Measurements from ENCODE around the gene TKTL2. TPM values are rescaled to one million over a fixed set of nuclear protein-coding genes. Genes with fewer than 3 reads are reported as not detected.

The TKTL2 gene
- total RNA-seq, result not detected in 2 replicates
- long read RNA-seq, result 0 reads

GRCh38 chr4:163473576-163473975 lies at the start of gene TKTL2:
Gene TKTL2, minus strand, starts transcription at chr4:163473754. Its CDS starts 20 bp downstream, at chr4:163473734.
- no peak for TF ChIP-seq CTCF (IDR thresholded peaks at IDR 0.05; ENCODE audit: unreplicated experiment)
- no peak for DNase-seq (ENCODE audit: low spot score, unreplicated experiment)
- Mint-ChIP-seq H3K27me3 (no peaks in the 10 kb centered on the region), H3K4me3 (ENCODE audit: low read depth) (no peak within 1 kb of the TSS), H3K27ac (no peak within 1 kb of the TSS), H3K36me3 (ENCODE audit: insufficient read depth) (no peaks in the 10 kb centered on the region), H3K4me1 (ENCODE audit: low read depth) (no peaks in the 10 kb centered on the region), H3K9me3 (ENCODE audit: low read depth) (no peaks in the 10 kb centered on the region)

- Mint-ChIP-seq H3K27ac (no peak overlapping the region), H3K4me1 (ENCODE audit: low read depth) (peaks cover 20% of the 10 kb centered on the region), H3K9me3 (ENCODE audit: low read depth) (no peaks in the 10 kb centered on the region), H3K36me3 (ENCODE audit: insufficient read depth) (peaks cover 28% of the 10 kb centered on the region), H3K27me3 (no peaks in the 10 kb centered on the region), H3K4me3 (ENCODE audit: low read depth) (no peak overlapping the region)
- no peak for DNase-seq (ENCODE audit: low spot score, unreplicated experiment)
- no peak for TF ChIP-seq CTCF (IDR thresholded peaks at IDR 0.05; ENCODE audit: unreplicated experiment)
These were observed 41.6 kb upstream of the TKTL2 start for GRCh38 chr4:163515198-163515597.

- no peak overlapping the region for H3K4me3 Mint-ChIP-seq (ENCODE audit: low read depth)
- H3K9me3 Mint-ChIP-seq (ENCODE audit: low read depth), result no peaks in the 10 kb centered on the region
- no peak overlapping the region for H3K27ac Mint-ChIP-seq
- TF ChIP-seq CTCF (IDR thresholded peaks at IDR 0.05; ENCODE audit: unreplicated experiment), result no peak
- peaks cover 3% of the 10 kb centered on the region for H3K4me1 Mint-ChIP-seq (ENCODE audit: low read depth)
- no peak for DNase-seq (ENCODE audit: low spot score, unreplicated experiment)
- H3K27me3 Mint-ChIP-seq, result no peaks in the 10 kb centered on the region
- H3K36me3 Mint-ChIP-seq (ENCODE audit: insufficient read depth), result peaks cover 7% of the 10 kb centered on the region
These were observed 31.8 kb upstream of the TKTL2 start for GRCh38 chr4:163505374-163505773.

GRCh38 chr4:163500586-163500985 lies 27.0 kb upstream of the TKTL2 start:
- Mint-ChIP-seq H3K4me1 (ENCODE audit: low read depth) (peaks cover 16% of the 10 kb centered on the region), H3K4me3 (ENCODE audit: low read depth) (no peak overlapping the region), H3K36me3 (ENCODE audit: insufficient read depth) (peaks cover 4% of the 10 kb centered on the region), H3K27me3 (no peaks in the 10 kb centered on the region), H3K9me3 (ENCODE audit: low read depth) (no peaks in the 10 kb centered on the region), H3K27ac (peak overlapping the region; percentile 6)
- no peak for DNase-seq (ENCODE audit: low spot score, unreplicated experiment)
- no peak for TF ChIP-seq CTCF (IDR thresholded peaks at IDR 0.05; ENCODE audit: unreplicated experiment)

GRCh38 chr4:163495900-163496299 lies 22.3 kb upstream of the TKTL2 start:
- Mint-ChIP-seq H3K36me3 (ENCODE audit: insufficient read depth) (peaks cover 2% of the 10 kb centered on the region), H3K27me3 (no peaks in the 10 kb centered on the region), H3K27ac (peak overlapping the region; percentile 73), H3K4me3 (ENCODE audit: low read depth) (peak overlapping the region; percentile 67), H3K4me1 (ENCODE audit: low read depth) (peaks cover 16% of the 10 kb centered on the region), H3K9me3 (ENCODE audit: low read depth) (no peaks in the 10 kb centered on the region)
- TF ChIP-seq CTCF (IDR thresholded peaks at IDR 0.05; ENCODE audit: unreplicated experiment), result no peak
- DNase-seq (ENCODE audit: low spot score, unreplicated experiment), result no peak
